ENCODE data around the gene FHDC1.

- TF ChIP-seq CTCF (IDR thresholded peaks at IDR 0.05) (no peak), POLR2A (IDR thresholded peaks at IDR 0.05) (no peak)
Measured at GRCh38 chr4:153020457-153020856, 84.3 kb downstream of the FHDC1 start.

All from body of pancreas (tissue), 4 donors.